Breast epithelium (tissue), 3 donors: ENCODE data around the gene NUP50.

Experiments used
- POLR2A ChIP-seq: fragments of 450-650 bp; IDR thresholded peaks from one replicate; pipeline ENCODE4 v1.6.1; 2016; ENCODE audit warnings: antibody characterized with exemption, mild to moderate bottlenecking, moderate library complexity
- POLR2AphosphoS5 ChIP-seq, 3 donors: sonication (generic); formaldehyde crosslinking; IDR thresholded peaks; one replicate each; pipeline ENCODE4 v1.6.1; 2017; ENCODE audit warnings: antibody characterized with exemption in 3 of 3
- TF ChIP-seq, protein P1 (sequence below), 3 donors: fragments of 450-650 bp; IDR thresholded peaks; one replicate each; pipeline ENCODE4 v1.5.1; 2016 to 2017; ENCODE audit warnings: antibody characterized with exemption in 3 of 3, mild to moderate bottlenecking in 3 of 3, moderate library complexity in 3 of 3

GRCh38 chr22:45171830-45172229, 8.1 kb downstream of the NUP50 start:
- TF ChIP-seq, protein P1, sequence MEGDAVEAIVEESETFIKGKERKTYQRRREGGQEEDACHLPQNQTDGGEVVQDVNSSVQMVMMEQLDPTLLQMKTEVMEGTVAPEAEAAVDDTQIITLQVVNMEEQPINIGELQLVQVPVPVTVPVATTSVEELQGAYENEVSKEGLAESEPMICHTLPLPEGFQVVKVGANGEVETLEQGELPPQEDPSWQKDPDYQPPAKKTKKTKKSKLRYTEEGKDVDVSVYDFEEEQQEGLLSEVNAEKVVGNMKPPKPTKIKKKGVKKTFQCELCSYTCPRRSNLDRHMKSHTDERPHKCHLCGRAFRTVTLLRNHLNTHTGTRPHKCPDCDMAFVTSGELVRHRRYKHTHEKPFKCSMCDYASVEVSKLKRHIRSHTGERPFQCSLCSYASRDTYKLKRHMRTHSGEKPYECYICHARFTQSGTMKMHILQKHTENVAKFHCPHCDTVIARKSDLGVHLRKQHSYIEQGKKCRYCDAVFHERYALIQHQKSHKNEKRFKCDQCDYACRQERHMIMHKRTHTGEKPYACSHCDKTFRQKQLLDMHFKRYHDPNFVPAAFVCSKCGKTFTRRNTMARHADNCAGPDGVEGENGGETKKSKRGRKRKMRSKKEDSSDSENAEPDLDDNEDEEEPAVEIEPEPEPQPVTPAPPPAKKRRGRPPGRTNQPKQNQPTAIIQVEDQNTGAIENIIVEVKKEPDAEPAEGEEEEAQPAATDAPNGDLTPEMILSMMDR (IDR thresholded peaks at IDR 0.05) = no peak
- TF ChIP-seq POLR2A = no peak
- TF ChIP-seq POLR2AphosphoS5 (IDR thresholded peaks at IDR 0.05) = no peak
